ENCODE measurements around the gene MAP3K2. TPM values are rescaled to one million over a fixed set of nuclear protein-coding genes. Genes with fewer than 3 reads are reported as not detected.

Gene MAP3K2
- total and polyA plus RNA-seq, 8 donors = 24.3 to 84.9 (median 27.3) TPM

GRCh38 chr2:127256866-127257265 lies 130.9 kb downstream of the MAP3K2 start:
- Histone ChIP-seq H3K4me3 (no peak overlapping the region), H3K36me3 (peaks cover 0 to 63% of the 10 kb centered on the region in 2 donors), H3K4me1 (no peaks in the 10 kb centered on the region), H3K27me3 (no peaks in the 10 kb centered on the region), H3K27ac (no peak overlapping the region), H3K9me3 (no peaks in the 10 kb centered on the region)
- no peak for TF ChIP-seq CTCF (IDR thresholded peaks at IDR 0.05)
- intact Hi-C loops (cut with DNase I) = no loop called here
- ATAC-seq = no peak
- DNase-seq = no peak

DNA sequence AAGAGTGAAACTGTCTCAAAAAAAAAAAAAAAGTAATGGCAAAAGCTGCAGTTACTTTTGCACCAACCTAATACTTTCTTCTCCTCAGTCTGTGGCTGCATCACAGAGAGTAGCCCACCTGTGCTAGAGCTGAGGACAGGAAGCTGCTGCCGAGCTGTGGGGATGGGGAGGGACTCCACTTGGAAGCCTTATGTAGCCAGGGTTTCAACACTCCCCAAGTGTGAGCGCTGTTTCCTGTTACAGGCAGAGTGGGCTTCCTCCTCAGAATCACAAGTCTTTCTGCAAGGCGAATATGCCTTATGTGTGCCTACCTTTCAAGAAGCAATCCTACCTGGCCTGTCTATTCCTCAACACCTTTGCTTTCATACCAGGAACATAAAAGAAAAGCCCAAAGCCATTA lies 131.4 kb downstream of the MAP3K2 start:
- H3K27me3 ChIP-seq = no peaks in the 10 kb centered on the region
- ATAC-seq (no peak), DNase-seq (no peak)
- no peaks in the 10 kb centered on the region for H3K4me1 ChIP-seq
- TF ChIP-seq CTCF (IDR thresholded peaks at IDR 0.05) = no peak
- intact Hi-C loops (cut with DNase I) = no loop called here
- H3K4me3 ChIP-seq = no peak overlapping the region
- no peaks in the 10 kb centered on the region for H3K9me3 ChIP-seq
- no peak overlapping the region for H3K27ac ChIP-seq
- H3K36me3 ChIP-seq = peaks cover 0 to 58% of the 10 kb centered on the region in 2 donors

DNA sequence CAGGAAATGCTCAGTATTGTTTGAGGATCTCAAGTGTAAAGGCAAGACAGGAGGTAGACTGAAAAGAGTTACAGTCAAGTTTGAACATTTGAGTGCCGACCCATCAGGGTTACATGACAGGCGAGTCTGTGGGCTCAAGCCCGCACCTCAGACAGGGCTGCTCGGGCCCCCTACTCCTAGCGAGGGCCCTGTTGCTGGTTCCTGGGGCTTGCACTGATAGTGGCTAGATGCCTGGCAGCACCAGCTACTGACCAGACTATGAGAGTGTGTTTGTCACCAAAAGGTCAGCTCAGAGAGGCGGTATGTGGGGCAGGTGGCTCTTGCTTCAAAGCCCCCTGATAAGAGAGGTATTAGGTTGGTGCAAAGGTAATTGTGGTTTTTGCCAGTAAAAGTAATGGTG lies 132.1 kb downstream of the MAP3K2 start:
- no peaks in the 10 kb centered on the region for H3K27me3 ChIP-seq
- H3K4me3 ChIP-seq = no peak overlapping the region
- peaks cover 0 to 52% of the 10 kb centered on the region in 2 donors for H3K36me3 ChIP-seq
- no peak for DNase-seq
- TF ChIP-seq CTCF (IDR thresholded peaks at IDR 0.05) = no peak
- no peaks in the 10 kb centered on the region for H3K9me3 ChIP-seq
- no peaks in the 10 kb centered on the region for H3K4me1 ChIP-seq
- no peak for ATAC-seq
- intact Hi-C loops (cut with DNase I) = no loop called here
- no peak overlapping the region for H3K27ac ChIP-seq

DNA sequence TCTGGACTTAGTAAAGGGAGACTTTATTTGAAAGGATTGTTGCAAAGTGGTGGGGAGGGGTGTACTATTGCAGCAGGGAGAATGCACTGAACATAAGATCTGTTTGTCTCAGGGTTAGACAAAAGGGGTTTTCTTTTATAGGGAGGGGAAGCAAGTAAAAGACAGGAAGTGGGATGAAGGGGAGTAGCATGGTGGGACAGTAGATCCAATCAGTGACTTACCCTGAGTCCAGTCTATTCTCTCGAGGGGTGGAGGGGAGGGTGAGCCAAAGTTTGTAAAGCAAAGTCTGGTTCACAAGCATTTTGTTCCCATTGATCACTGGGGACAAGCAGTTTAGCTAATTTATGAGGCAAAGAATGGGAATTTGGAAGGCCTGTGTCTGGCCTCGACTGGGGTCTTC lies 132.6 kb downstream of the MAP3K2 start:
- no peaks in the 10 kb centered on the region for H3K4me1 ChIP-seq
- intact Hi-C loops (cut with DNase I) = no loop called here
- H3K9me3 ChIP-seq = no peaks in the 10 kb centered on the region
- ATAC-seq (no peak), DNase-seq (no peak)
- no peak overlapping the region for H3K27ac ChIP-seq
- no peak for TF ChIP-seq CTCF (IDR thresholded peaks at IDR 0.05)
- H3K27me3 ChIP-seq = no peaks in the 10 kb centered on the region
- peaks cover 0 to 46% of the 10 kb centered on the region in 2 donors for H3K36me3 ChIP-seq
- no peak overlapping the region for H3K4me3 ChIP-seq

DNA sequence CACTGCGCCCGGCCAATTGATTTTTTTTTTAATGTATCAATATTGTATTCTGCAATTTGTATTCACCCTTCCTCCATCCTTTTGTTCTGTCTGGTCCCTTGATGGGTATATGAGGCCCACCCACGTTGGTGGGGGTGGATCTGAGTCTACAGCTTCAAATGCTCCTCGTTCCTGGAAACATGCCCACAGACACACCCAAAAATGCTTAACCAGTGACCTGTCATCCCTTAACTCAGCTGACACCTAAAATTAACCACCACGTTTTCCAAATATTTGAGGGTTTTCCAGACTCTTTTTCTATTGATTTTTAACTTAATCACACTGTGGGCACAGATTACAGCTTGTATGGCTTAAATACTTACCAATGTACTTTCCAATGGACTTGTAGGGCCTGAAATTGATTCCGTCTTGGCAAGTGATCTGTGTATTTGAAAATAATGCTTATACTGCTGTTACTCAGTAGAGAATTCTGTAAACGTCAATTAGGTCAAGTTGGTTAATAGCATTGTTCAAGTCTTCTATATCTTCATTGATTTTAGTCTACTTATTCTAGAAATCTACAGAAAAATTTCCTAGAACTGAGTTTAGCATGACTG lies 133.3 kb downstream of the MAP3K2 start:
- H3K27ac ChIP-seq = no peak overlapping the region
- H3K9me3 ChIP-seq = no peaks in the 10 kb centered on the region
- H3K4me1 ChIP-seq = no peaks in the 10 kb centered on the region
- no peak overlapping the region for H3K4me3 ChIP-seq
- H3K27me3 ChIP-seq = no peaks in the 10 kb centered on the region
- peaks cover 0 to 39% of the 10 kb centered on the region in 2 donors for H3K36me3 ChIP-seq
- DNase-seq (no peak), ATAC-seq (no peak)
- intact Hi-C loops (cut with DNase I) = no loop called here
- no peak for TF ChIP-seq CTCF (IDR thresholded peaks at IDR 0.05)

Small RNA genes within 50 kb of the gene (microRNA-seq; reads per million reads assigned to microRNA genes)
- gene MIR4783 = 0 to 0.82 reads per million in 2 donors

Other genes with a start within 250 kb of the MAP3K2 start
- gene CYP27C1, start 167.7 kb downstream of the MAP3K2 start, total RNA-seq = under 1 TPM; 0.10 to 0.12 TPM
- gene CYP27C1, start 167.7 kb downstream of the MAP3K2 start, polyA plus RNA-seq (ENCODE audit: insufficient read length in 6 of 6) = 10 to 100 TPM in 4 of 6 donors, 1 to 10 TPM in 2; 8.7 to 13.2 (median 12.2) TPM
- 10 to 100 TPM; 31.0 to 35.4 TPM for gene ERCC3, start 93.8 kb downstream of the MAP3K2 start, total RNA-seq
- gene ERCC3, start 93.8 kb downstream of the MAP3K2 start, polyA plus RNA-seq (ENCODE audit: insufficient read length in 6 of 6) = 10 to 100 TPM; 71.3 to 85.4 (median 77.6) TPM
- gene PROC, start 30.5 kb upstream of the MAP3K2 start, total RNA-seq = under 1 TPM in 1 of 2 donors, not detected in 1; 0.50 TPM
- gene PROC, start 30.5 kb upstream of the MAP3K2 start, polyA plus RNA-seq (ENCODE audit: insufficient read length in 6 of 6) = 1 to 10 TPM; 2.7 to 4.6 (median 4.1) TPM
- gene IWS1, start 138.5 kb upstream of the MAP3K2 start, total RNA-seq = 10 to 100 TPM; 37.2 to 37.5 TPM
- 10 to 100 TPM; 62.6 to 72.9 (median 68.8) TPM for gene IWS1, start 138.5 kb upstream of the MAP3K2 start, polyA plus RNA-seq (ENCODE audit: insufficient read length in 6 of 6)
- gene MYO7B, start 147.7 kb upstream of the MAP3K2 start, total RNA-seq = 1 to 10 TPM in 1 of 2 donors, under 1 TPM in 1; 0.61 to 2.4 TPM
- 1 to 10 TPM in 3 of 6 donors, under 1 TPM in 3; 0.77 to 2.0 (median 1.00) TPM for gene MYO7B, start 147.7 kb upstream of the MAP3K2 start, polyA plus RNA-seq (ENCODE audit: insufficient read length in 6 of 6)

Measured in left lung (tissue), 10 donors.